Neural progenitor cell (in vitro differentiated cells): ENCODE data around the gene CD48. TPM values are rescaled to one million over a fixed set of nuclear protein-coding genes. Genes with fewer than 3 reads are reported as not detected.

Experiments used
- DNase-seq: peaks from one replicate; pipeline ENCODE4 v3.0.0-alpha.2; 2016; ENCODE audit warnings: low spot score
- H2AFZ ChIP-seq: fragments of 200-600 bp; sonication (generic); replicated peaks from 2 replicates; pipeline ENCODE4 v1.6.1; 2016; ENCODE audit warnings: antibody characterized with exemption
- H3F3A ChIP-seq: fragments of 200-600 bp; sonication (generic); 2 replicates; pipeline ENCODE4 v1.6.1; 2016; ENCODE audit warnings: antibody characterized with exemption, low read depth
- H3K27ac ChIP-seq: fragments of 200-600 bp; sonication (generic); 2 replicates; pipeline ENCODE4 v1.5.1; 2016; ENCODE audit warnings: mild to moderate bottlenecking
- H3K27me3 ChIP-seq: fragments of 200-600 bp; sonication (generic); 2 replicates; pipeline ENCODE4 v1.6.1; 2016; ENCODE audit warnings: mild to moderate bottlenecking, moderate library complexity
- H3K36me3 ChIP-seq: fragments of 200-600 bp; sonication (generic); 2 replicates; pipeline ENCODE4 v1.5.1; 2016
- H3K4me1 ChIP-seq: fragments of 200-600 bp; sonication (generic); 2 replicates; pipeline ENCODE4 v1.6.1; 2016; ENCODE audit warnings: mixed run types
- H3K4me2 ChIP-seq: fragments of 200-600 bp; sonication (generic); 2 replicates; pipeline ENCODE4 v1.6.1; 2016
- H3K4me3 ChIP-seq: fragments of 200-600 bp; sonication (generic); 2 replicates; pipeline ENCODE4 v1.5.1; 2016
- H3K79me2 ChIP-seq: fragments of 200-600 bp; sonication (generic); 2 replicates; pipeline ENCODE4 v1.6.1; 2016; ENCODE audit warnings: low read depth
- H3K9ac ChIP-seq: fragments of 200-600 bp; sonication (generic); 2 replicates; pipeline ENCODE4 v1.6.1; 2016
- H3K9me3 ChIP-seq: fragments of 200-600 bp; sonication (generic); 2 replicates; pipeline ENCODE4 v1.5.1; 2016; ENCODE audit warnings: low read depth
- H4K20me1 ChIP-seq: fragments of 200-600 bp; sonication (generic); 2 replicates; pipeline ENCODE4 v1.6.1; 2016; ENCODE audit warnings: low read depth
- H3K27ac Mint-ChIP-seq: 3 replicates; pipeline ENCODE4 v1.8.0; 2021; ENCODE audit warnings: mixed read lengths
- H3K27me3 Mint-ChIP-seq: 2 replicates; pipeline ENCODE4 v1.8.0; 2022; ENCODE audit warnings: low read depth, mild to moderate bottlenecking, inconsistent platforms, moderate library complexity, mixed read lengths; ENCODE audit not compliant: insufficient read depth
- H3K36me3 Mint-ChIP-seq: 3 replicates; pipeline ENCODE4 v1.8.0; 2021; ENCODE audit warnings: mixed read lengths
- H3K4me1 Mint-ChIP-seq: 3 replicates; pipeline ENCODE4 v1.8.0; 2021; ENCODE audit warnings: mixed read lengths
- H3K4me3 Mint-ChIP-seq: 3 replicates; pipeline ENCODE4 v1.8.0; 2021; ENCODE audit warnings: mild to moderate bottlenecking, moderate library complexity, mixed read lengths
- H3K9me3 Mint-ChIP-seq: 3 replicates; pipeline ENCODE4 v1.8.0; 2020; ENCODE audit warnings: mixed read lengths
- EZH2 ChIP-seq: fragments of 200-600 bp; sonication (generic); IDR thresholded peaks from 2 replicates; pipeline ENCODE4 v1.6.1; 2017; ENCODE audit warnings: antibody characterized with exemption, mild to moderate bottlenecking, moderate library complexity
- EZH2phosphoT487 ChIP-seq: fragments of 200-600 bp; sonication (generic); IDR thresholded peaks from 2 replicates; pipeline ENCODE4 v1.6.1; 2017; ENCODE audit warnings: antibody characterized with exemption
- total RNA-seq: library from RNA; depleted of rRNA; stranded (reverse); fragments of >200 nt; gene quantifications from 2 replicates; pipeline ENCODE4 v1.2.3, GENCODE V29; 2015; ENCODE audit warnings: low replicate concordance
- TF ChIP-seq, protein P1 (sequence below): fragments of 200-600 bp; sonication (generic); IDR thresholded peaks from 2 replicates; pipeline ENCODE4 v1.5.1; 2017; ENCODE audit warnings: antibody characterized with exemption, mild to moderate bottlenecking

Gene CD48
- total RNA-seq, 1 donor from 2014 or later = not detected

- DNase-seq = no peak
- no peaks in the 10 kb centered on the region for H3F3A ChIP-seq
- H3K27me3 ChIP-seq = no peaks in the 10 kb centered on the region
- no peak overlapping the region for H3K27ac ChIP-seq
- H4K20me1 ChIP-seq = no peaks in the 10 kb centered on the region
- Mint-ChIP-seq H3K27ac (no peak overlapping the region), H3K4me3 (no peak overlapping the region), H3K4me1 (peaks cover 3% of the 10 kb centered on the region), H3K9me3 (no peaks in the 10 kb centered on the region), H3K27me3 (peaks cover 2% of the 10 kb centered on the region), H3K36me3 (no peaks in the 10 kb centered on the region)
- no peak overlapping the region for H2AFZ ChIP-seq
- no peaks in the 10 kb centered on the region for H3K79me2 ChIP-seq
- no peak overlapping the region for H3K9ac ChIP-seq
- H3K36me3 ChIP-seq = no peaks in the 10 kb centered on the region
- H3K9me3 ChIP-seq = no peaks in the 10 kb centered on the region
- no peak overlapping the region for H3K4me3 ChIP-seq
- H3K4me2 ChIP-seq = no peak overlapping the region
- no peak for TF ChIP-seq EZH2
- TF ChIP-seq EZH2phosphoT487 = no peak
- TF ChIP-seq, protein P1, sequence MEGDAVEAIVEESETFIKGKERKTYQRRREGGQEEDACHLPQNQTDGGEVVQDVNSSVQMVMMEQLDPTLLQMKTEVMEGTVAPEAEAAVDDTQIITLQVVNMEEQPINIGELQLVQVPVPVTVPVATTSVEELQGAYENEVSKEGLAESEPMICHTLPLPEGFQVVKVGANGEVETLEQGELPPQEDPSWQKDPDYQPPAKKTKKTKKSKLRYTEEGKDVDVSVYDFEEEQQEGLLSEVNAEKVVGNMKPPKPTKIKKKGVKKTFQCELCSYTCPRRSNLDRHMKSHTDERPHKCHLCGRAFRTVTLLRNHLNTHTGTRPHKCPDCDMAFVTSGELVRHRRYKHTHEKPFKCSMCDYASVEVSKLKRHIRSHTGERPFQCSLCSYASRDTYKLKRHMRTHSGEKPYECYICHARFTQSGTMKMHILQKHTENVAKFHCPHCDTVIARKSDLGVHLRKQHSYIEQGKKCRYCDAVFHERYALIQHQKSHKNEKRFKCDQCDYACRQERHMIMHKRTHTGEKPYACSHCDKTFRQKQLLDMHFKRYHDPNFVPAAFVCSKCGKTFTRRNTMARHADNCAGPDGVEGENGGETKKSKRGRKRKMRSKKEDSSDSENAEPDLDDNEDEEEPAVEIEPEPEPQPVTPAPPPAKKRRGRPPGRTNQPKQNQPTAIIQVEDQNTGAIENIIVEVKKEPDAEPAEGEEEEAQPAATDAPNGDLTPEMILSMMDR = no peak
- no peaks in the 10 kb centered on the region for H3K4me1 ChIP-seq
These were observed 82.8 kb downstream of the CD48 start for GRCh38 chr1:160628799-160629263.

Other genes starting within 250 kb of the CD48 start
- not detected in 2 replicates for gene SLAMF6, start 188.6 kb downstream of the CD48 start, total RNA-seq
- gene CD84, start 132.3 kb downstream of the CD48 start, total RNA-seq = not detected in 2 replicates
- not detected in 2 replicates for gene SLAMF1, start 64.8 kb downstream of the CD48 start, total RNA-seq
- not detected in 2 replicates for gene SLAMF7, start 27.4 kb upstream of the CD48 start, total RNA-seq
- gene LY9, start 84.4 kb upstream of the CD48 start, total RNA-seq = not detected in 2 replicates
- gene CD244, start 151.1 kb upstream of the CD48 start, total RNA-seq = not detected in 2 replicates
- not detected in 2 replicates for gene ITLN1, start 173.4 kb upstream of the CD48 start, total RNA-seq
- gene ITLN2, start 243.0 kb upstream of the CD48 start, total RNA-seq = not detected in 2 replicates